Measurements from ENCODE around the gene FMR1. TPM values are rescaled to one million over a fixed set of nuclear protein-coding genes. Genes with fewer than 3 reads are reported as not detected.

FMR1 gene
- polyA plus RNA-seq (2013, experiment 1 of 2): 17.5 TPM
- polyA plus RNA-seq (2013, experiment 2 of 2): 17.2 TPM

- Histone ChIP-seq H3K4me1 (ENCODE audit: control insufficient read depth, insufficient read depth, low read depth, low read length) (peaks cover 1% of the 10 kb centered on the region), H2BK12ac (ENCODE audit: low read length in 2 of 2) (peak within 1 kb of the TSS in 1 of 2 experiments; percentile 63), H2AFZ (ENCODE audit: low read depth, low read length) (peak within 1 kb of the TSS; percentile 82), H2AK5ac (ENCODE audit: low read length, severe bottlenecking) (no peak within 1 kb of the TSS), H3K9me3 (ENCODE audit: control insufficient read depth, low read length) (no peaks in the 10 kb centered on the region), H3K23ac (ENCODE audit: low read length in 2 of 2) (no peak within 1 kb of the TSS), H2BK15ac (ENCODE audit: low read depth, poor library complexity, severe bottlenecking) (no peak within 1 kb of the TSS), H3K18ac (ENCODE audit: low read depth in 1 of 2, low read length in 2 of 2) (peak within 1 kb of the TSS; percentile 52 to 75), H3K9ac (ENCODE audit: low read length) (peak within 1 kb of the TSS; percentile 91), H3K14ac (ENCODE audit: low read length in 2 of 2) (peak within 1 kb of the TSS in 1 of 2 experiments; percentile 93), H4K91ac (ENCODE audit: low read length) (peak within 1 kb of the TSS; percentile 39), H3K4ac (ENCODE audit: low read depth in 1 of 2, low read length in 2 of 2) (peak within 1 kb of the TSS in 1 of 2 experiments; percentile 61), H3K79me1 (replicated peaks; ENCODE audit: low read length, poor library complexity, severe bottlenecking) (no peaks in the 10 kb centered on the region), H4K8ac (ENCODE audit: low read length) (no peak within 1 kb of the TSS), H3K27me3 (ENCODE audit: control insufficient read depth in 1 of 2, insufficient read depth in 1 of 2, low read length in 2 of 2) (no peaks in the 10 kb centered on the region), H3K4me2 (ENCODE audit: low read length, poor library complexity, severe bottlenecking) (peak within 1 kb of the TSS; percentile 87), H2BK5ac (ENCODE audit: low read depth, low read length, poor library complexity, severe bottlenecking) (no peak within 1 kb of the TSS), H3K27ac (ENCODE audit: low read length, poor library complexity, severe bottlenecking) (peak within 1 kb of the TSS; percentile 76), H2BK120ac (ENCODE audit: low read depth, low read length) (peak within 1 kb of the TSS; percentile 15), H3K36me3 (ENCODE audit: control insufficient read depth in 1 of 2, insufficient read depth in 2 of 2, low read depth in 1 of 2, low read length in 2 of 2) (no peaks in the 10 kb centered on the region), H3K4me3 (ENCODE audit: insufficient read depth in 1 of 2, low read depth in 1 of 2, low read length in 2 of 2) (peak within 1 kb of the TSS; percentile 77 to 82)
- WGBS: 19% methylated on average over 28 of the region's 66 CpGs
- DNase-seq: peak; percentile 91
These were observed at the start of gene FMR1 for GRCh38 chrX:147911192-147912022. TSS of gene FMR1 (plus strand) at chrX:147911919. CDS start at chrX:147912180, 261 bp downstream.

GRCh38 chrX:147875866-147876596, 35.7 kb upstream of the FMR1 start:
- 78% methylated on average over 5 of the region's 7 CpGs for WGBS
- no peaks in the 10 kb centered on the region for H3K79me1 ChIP-seq (replicated peaks; ENCODE audit: low read length, poor library complexity, severe bottlenecking)

DNA sequence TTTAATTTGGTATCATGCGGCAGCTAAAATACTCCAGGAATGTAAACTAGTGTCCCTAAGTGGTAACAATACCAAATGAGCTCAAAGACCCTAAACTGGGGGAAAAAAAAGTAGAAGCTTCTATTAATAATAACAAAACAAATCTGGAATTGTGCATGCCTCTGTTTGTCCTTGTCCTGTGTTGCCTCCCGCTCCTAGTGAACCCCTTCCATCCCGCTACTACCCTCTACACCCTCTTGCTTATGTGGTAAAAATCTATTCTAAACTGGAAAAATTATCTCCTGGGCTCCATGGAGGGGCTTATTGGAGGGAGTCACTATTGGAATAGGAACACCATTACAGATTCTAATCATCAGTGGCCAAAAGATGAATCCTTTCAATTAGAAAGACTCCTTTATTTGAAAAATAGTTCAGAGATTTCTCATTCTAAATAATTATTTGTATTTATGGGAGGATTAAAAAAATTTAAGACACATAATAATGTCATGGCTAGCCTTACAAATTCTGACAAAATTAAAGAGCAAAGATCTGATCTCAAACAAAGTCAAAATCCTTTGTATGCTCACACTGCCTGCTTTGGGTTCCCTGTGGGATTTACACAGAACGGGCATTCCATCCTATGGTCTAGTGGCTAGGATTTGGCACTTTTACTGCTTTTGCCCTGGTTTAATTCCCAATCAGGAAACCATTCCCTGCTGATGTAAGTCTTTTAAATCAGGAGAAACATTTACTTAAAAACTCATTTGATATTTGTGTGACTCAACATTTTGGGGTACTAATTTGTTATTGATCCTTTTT, 34.7 kb upstream of the FMR1 start:
- DNase-seq: no peak

More at GRCh38 chrX:147875866-147876596, 35.7 kb upstream of the FMR1 start:
- no peak overlapping the region for H3K27ac ChIP-seq (ENCODE audit: low read length, poor library complexity, severe bottlenecking)
- H3K18ac ChIP-seq (ENCODE audit: low read depth in 1 of 2, low read length in 2 of 2): no peak overlapping the region
- H3K27me3 ChIP-seq (ENCODE audit: control insufficient read depth in 1 of 2, insufficient read depth in 1 of 2, low read length in 2 of 2): no peaks in the 10 kb centered on the region
- no peak overlapping the region for H3K14ac ChIP-seq (ENCODE audit: low read length in 2 of 2)
- H4K8ac ChIP-seq (ENCODE audit: low read length): no peak overlapping the region
- H2AK5ac ChIP-seq (ENCODE audit: low read length, severe bottlenecking): no peak overlapping the region
- H3K9me3 ChIP-seq (ENCODE audit: control insufficient read depth, low read length): peaks cover 19% of the 10 kb centered on the region
- no peak overlapping the region for H3K4me3 ChIP-seq (ENCODE audit: insufficient read depth in 1 of 2, low read depth in 1 of 2, low read length in 2 of 2)
- no peak overlapping the region for H2AFZ ChIP-seq (ENCODE audit: low read depth, low read length)
- no peak overlapping the region for H3K4me2 ChIP-seq (ENCODE audit: low read length, poor library complexity, severe bottlenecking)
- peak; percentile 1 for DNase-seq
- no peak overlapping the region for H3K4ac ChIP-seq (ENCODE audit: low read depth in 1 of 2, low read length in 2 of 2)
- H3K36me3 ChIP-seq (ENCODE audit: control insufficient read depth in 1 of 2, insufficient read depth in 2 of 2, low read depth in 1 of 2, low read length in 2 of 2): no peaks in the 10 kb centered on the region
- no peak overlapping the region for H2BK120ac ChIP-seq (ENCODE audit: low read depth, low read length)
- H3K4me1 ChIP-seq (ENCODE audit: control insufficient read depth, insufficient read depth, low read depth, low read length): no peaks in the 10 kb centered on the region
- H2BK12ac ChIP-seq (ENCODE audit: low read length in 2 of 2): no peak overlapping the region
- no peak overlapping the region for H3K23ac ChIP-seq (ENCODE audit: low read length in 2 of 2)
- H2BK15ac ChIP-seq (ENCODE audit: low read depth, poor library complexity, severe bottlenecking): no peak overlapping the region
- no peak overlapping the region for H4K91ac ChIP-seq (ENCODE audit: low read length)
- H2BK5ac ChIP-seq (ENCODE audit: low read depth, low read length, poor library complexity, severe bottlenecking): no peak overlapping the region
- H3K9ac ChIP-seq (ENCODE audit: low read length): no peak overlapping the region

More for the DNA sequence above, 34.7 kb upstream of the FMR1 start:
- Histone ChIP-seq H2AK5ac (ENCODE audit: low read length, severe bottlenecking) (no peak overlapping the region), H3K79me1 (replicated peaks; ENCODE audit: low read length, poor library complexity, severe bottlenecking) (no peaks in the 10 kb centered on the region), H2BK120ac (ENCODE audit: low read depth, low read length) (no peak overlapping the region), H3K4me1 (ENCODE audit: control insufficient read depth, insufficient read depth, low read depth, low read length) (no peaks in the 10 kb centered on the region), H4K8ac (ENCODE audit: low read length) (no peak overlapping the region), H3K27ac (ENCODE audit: low read length, poor library complexity, severe bottlenecking) (no peak overlapping the region), H3K4ac (ENCODE audit: low read depth in 1 of 2, low read length in 2 of 2) (no peak overlapping the region), H3K4me3 (ENCODE audit: insufficient read depth in 1 of 2, low read depth in 1 of 2, low read length in 2 of 2) (no peak overlapping the region), H3K23ac (ENCODE audit: low read length in 2 of 2) (no peak overlapping the region), H3K9ac (ENCODE audit: low read length) (no peak overlapping the region), H3K27me3 (ENCODE audit: control insufficient read depth in 1 of 2, insufficient read depth in 1 of 2, low read length in 2 of 2) (no peaks in the 10 kb centered on the region), H2BK15ac (ENCODE audit: low read depth, poor library complexity, severe bottlenecking) (no peak overlapping the region), H3K14ac (ENCODE audit: low read length in 2 of 2) (no peak overlapping the region), H2BK5ac (ENCODE audit: low read depth, low read length, poor library complexity, severe bottlenecking) (no peak overlapping the region), H3K36me3 (ENCODE audit: control insufficient read depth in 1 of 2, insufficient read depth in 2 of 2, low read depth in 1 of 2, low read length in 2 of 2) (no peaks in the 10 kb centered on the region), H3K18ac (ENCODE audit: low read depth in 1 of 2, low read length in 2 of 2) (no peak overlapping the region), H4K91ac (ENCODE audit: low read length) (no peak overlapping the region), H3K4me2 (ENCODE audit: low read length, poor library complexity, severe bottlenecking) (no peak overlapping the region), H2BK12ac (ENCODE audit: low read length in 2 of 2) (no peak overlapping the region), H3K9me3 (ENCODE audit: control insufficient read depth, low read length) (peaks cover 9% of the 10 kb centered on the region), H2AFZ (ENCODE audit: low read depth, low read length) (no peak overlapping the region)
- 100% methylated on average over 1 of the region's 4 CpGs for WGBS

All from mesenchymal stem cell (in vitro differentiated cells and primary cell).